ACC112 (cell line): ENCODE measurements around the gene ARPP21.

Experiments used
- H2AFZ ChIP-seq: fragments of 200-600 bp; sonication (generic); one replicate; pipeline ENCODE4 v1.6.0; 2017; ENCODE audit warnings: antibody characterized with exemption, low read length; ENCODE audit not compliant: unreplicated experiment
- H3K27ac ChIP-seq: fragments of 200-600 bp; sonication (generic); 2 replicates; pipeline ENCODE4 v1.5.1; 2014; ENCODE audit warnings: low read depth, mild to moderate bottlenecking, antibody characterized with exemption, low read length, moderate library complexity
- H3K27me3 ChIP-seq: fragments of 200-600 bp; sonication (generic); 2 replicates; pipeline ENCODE4 v1.6.1; 2014; ENCODE audit warnings: mild to moderate bottlenecking, antibody characterized with exemption, low read length, moderate library complexity, mixed read lengths; ENCODE audit not compliant: insufficient read depth
- H3K36me3 ChIP-seq: fragments of 200-600 bp; sonication (generic); 2 replicates; pipeline ENCODE4 v1.6.1; 2016; ENCODE audit warnings: mild to moderate bottlenecking, antibody characterized with exemption, low read length, moderate library complexity, mixed read lengths; ENCODE audit not compliant: insufficient read depth
- H3K4me1 ChIP-seq: fragments of 200-600 bp; sonication (generic); one replicate; pipeline ENCODE4 v1.6.1; 2016; ENCODE audit warnings: low read length, mixed read lengths; ENCODE audit not compliant: insufficient read depth, unreplicated experiment, control insufficient read depth
- H3K4me3 ChIP-seq: fragments of 200-600 bp; sonication (generic); 2 replicates; pipeline ENCODE4 v1.5.1; 2014; ENCODE audit warnings: mild to moderate bottlenecking, low read depth, low read length
- H3K79me2 ChIP-seq: fragments of 200-600 bp; sonication (generic); one replicate; pipeline ENCODE4 v1.6.0; 2016; ENCODE audit warnings: low read length; ENCODE audit not compliant: control insufficient read depth, unreplicated experiment, insufficient read depth

Gene ARPP21

GRCh38 chr3:35677797-35678196 lies 38.5 kb downstream of the ARPP21 start:
- Histone ChIP-seq H3K27ac (no peak overlapping the region), H2AFZ (no peak overlapping the region), H3K79me2 (no peaks in the 10 kb centered on the region), H3K36me3 (no peaks in the 10 kb centered on the region), H3K4me1 (no peaks in the 10 kb centered on the region), H3K4me3 (no peak overlapping the region), H3K27me3 (peaks cover 5% of the 10 kb centered on the region)

GRCh38 chr3:35678643-35679161 lies 39.4 kb downstream of the ARPP21 start:
- peaks cover 5% of the 10 kb centered on the region for H3K27me3 ChIP-seq
- no peaks in the 10 kb centered on the region for H3K79me2 ChIP-seq
- H2AFZ ChIP-seq: no peak overlapping the region
- H3K4me3 ChIP-seq: no peak overlapping the region; the same call in 1 of the 2 replicates
- no peaks in the 10 kb centered on the region for H3K36me3 ChIP-seq
- H3K27ac ChIP-seq: no peak overlapping the region
- no peaks in the 10 kb centered on the region for H3K4me1 ChIP-seq

- Histone ChIP-seq H3K27me3 (peaks cover 5% of the 10 kb centered on the region), H3K36me3 (no peaks in the 10 kb centered on the region), H3K4me1 (no peaks in the 10 kb centered on the region), H3K4me3 (no peak overlapping the region), H3K27ac (no peak overlapping the region), H2AFZ (no peak overlapping the region), H3K79me2 (no peaks in the 10 kb centered on the region)
Measured at GRCh38 chr3:35679409-35680080, 40.2 kb downstream of the ARPP21 start.

- Histone ChIP-seq H3K36me3 (no peaks in the 10 kb centered on the region), H3K79me2 (no peaks in the 10 kb centered on the region), H3K4me1 (no peaks in the 10 kb centered on the region), H3K27me3 (peaks cover 5% of the 10 kb centered on the region), H3K4me3 (no peak overlapping the region), H2AFZ (no peak overlapping the region), H3K27ac (no peak overlapping the region)
Measured at GRCh38 chr3:35680866-35681650, 41.7 kb downstream of the ARPP21 start.

- H3K4me1 ChIP-seq: no peaks in the 10 kb centered on the region
- peaks cover 5% of the 10 kb centered on the region for H3K27me3 ChIP-seq
- H3K79me2 ChIP-seq: no peaks in the 10 kb centered on the region
- no peak overlapping the region for H2AFZ ChIP-seq
- no peak overlapping the region for H3K27ac ChIP-seq
- no peak overlapping the region for H3K4me3 ChIP-seq
- H3K36me3 ChIP-seq: no peaks in the 10 kb centered on the region
Measured at GRCh38 chr3:35685153-35685552, 45.8 kb downstream of the ARPP21 start.

GRCh38 chr3:35688826-35689225 lies 49.5 kb downstream of the ARPP21 start:
- Histone ChIP-seq H3K27ac (no peak overlapping the region), H2AFZ (no peak overlapping the region), H3K36me3 (no peaks in the 10 kb centered on the region), H3K4me3 (no peak overlapping the region), H3K27me3 (no peaks in the 10 kb centered on the region), H3K79me2 (no peaks in the 10 kb centered on the region), H3K4me1 (no peaks in the 10 kb centered on the region)

- Histone ChIP-seq H3K27me3 (no peaks in the 10 kb centered on the region), H3K4me1 (no peaks in the 10 kb centered on the region), H3K27ac (no peak overlapping the region), H3K79me2 (no peaks in the 10 kb centered on the region), H2AFZ (no peak overlapping the region), H3K36me3 (no peaks in the 10 kb centered on the region), H3K4me3 (no peak overlapping the region)
Measured at GRCh38 chr3:35690271-35690670, 50.9 kb downstream of the ARPP21 start.

- Histone ChIP-seq H3K27ac (no peak overlapping the region), H3K79me2 (no peaks in the 10 kb centered on the region), H3K36me3 (no peaks in the 10 kb centered on the region)
Measured at GRCh38 chr3:35705904-35706303, 66.6 kb downstream of the ARPP21 start.

GRCh38 chr3:35707904-35708303 lies 68.6 kb downstream of the ARPP21 start:
- H3K36me3 ChIP-seq: no peaks in the 10 kb centered on the region
- H2AFZ ChIP-seq: no peak overlapping the region
- no peaks in the 10 kb centered on the region for H3K79me2 ChIP-seq
- no peaks in the 10 kb centered on the region for H3K4me1 ChIP-seq
- H3K4me3 ChIP-seq: no peak overlapping the region
- H3K27me3 ChIP-seq: no peaks in the 10 kb centered on the region
- H3K27ac ChIP-seq: no peak overlapping the region

More at GRCh38 chr3:35705904-35706303, 66.6 kb downstream of the ARPP21 start:
- H3K4me3 ChIP-seq: no peak overlapping the region
- no peak overlapping the region for H2AFZ ChIP-seq
- H3K27me3 ChIP-seq: no peaks in the 10 kb centered on the region
- no peaks in the 10 kb centered on the region for H3K4me1 ChIP-seq

GRCh38 chr3:35708394-35709271 lies 69.3 kb downstream of the ARPP21 start:
- Histone ChIP-seq H3K27ac (no peak overlapping the region), H2AFZ (no peak overlapping the region), H3K4me3 (no peak overlapping the region), H3K4me1 (no peaks in the 10 kb centered on the region), H3K36me3 (no peaks in the 10 kb centered on the region), H3K27me3 (no peaks in the 10 kb centered on the region), H3K79me2 (no peaks in the 10 kb centered on the region)
